K562 (cell line): ENCODE measurements around the gene CMIP. TPM values are rescaled to one million over a fixed set of nuclear protein-coding genes. Genes with fewer than 3 reads are reported as not detected.
A peak's percentile ranks its signal among the peaks of the same experiment; 100 is the strongest.

Source experiments
- ATAC-seq: fragments of 200-7000 bp; cut with Tn5 transposase; 3 replicates; pipeline ENCODE4 v1.9.1; 2020; ENCODE audit warnings: moderate library complexity
- BruUV-seq: library from RNA; stranded (reverse); fragments of 400-500 nt; replicated peaks from 2 replicates; lab custom pipeline; 2021; lab: Mats Ljungman, UMichigan
- CTCF ChIA-PET: fragments of 300-600 bp; formaldehyde crosslinking; extraction: SDS; loops from one replicate; lab custom pipeline; 2021; ENCODE audit warnings: low intra/inter-chr PET ratio; lab: Yijun Ruan, JAX
- POLR2A ChIA-PET: fragments of 300-600, 350-650 bp; sonication (Branson Sonifier 250); formaldehyde crosslinking; extraction: SDS; loops from one replicate; lab custom pipeline; 2021; ENCODE audit warnings: antibody characterized with exemption, inconsistent platforms; lab: Yijun Ruan, JAX
- DNase-seq, 4 experiments: peaks; one replicate each; pipeline versions ENCODE4 v3.0.0 to v3.0.0-alpha.2; 2011 to 2018; ENCODE audit warnings: low spot score in 3 of 4, mixed read lengths in 3 of 4; ENCODE audit errors: extremely low read depth in 1 of 4
- FAIRE-seq: peaks from 2 replicates; lab custom pipeline; 2011; peaks lifted over from hg19 to GRCh38; lab: Jason Lieb, UNC
- H2AFZ ChIP-seq: 2 replicates; pipeline ENCODE4 v1.6.0; 2011; ENCODE audit warnings: low read depth, low read length, control low read depth, inconsistent platforms
- H3K27ac ChIP-seq: fragments of 200-600 bp; 3 replicates; pipeline ENCODE4 v1.8.0; 2011; ENCODE audit warnings: low read depth, mild to moderate bottlenecking, control low read depth, inconsistent platforms, low read length, moderate library complexity, mixed read lengths; ENCODE audit errors: extremely low read depth
- H3K27me3 ChIP-seq, 2 experiments: fragments of 300-600 bp in 1 of 2; 2 replicates in 1 of 2; 3 replicates in 1 of 2; pipeline versions ENCODE4 v1.6.0 to v1.8.0; 2011; ENCODE audit warnings: inconsistent platforms in 2 of 2, low read length in 2 of 2, mild to moderate bottlenecking in 1 of 2, mixed read lengths in 1 of 2, moderate library complexity in 1 of 2; ENCODE audit not compliant: control insufficient read depth in 2 of 2, insufficient read depth in 2 of 2
- H3K36me3 ChIP-seq: fragments of 300-600 bp; 3 replicates; pipeline ENCODE4 v1.8.0; 2011; ENCODE audit warnings: mild to moderate bottlenecking, low read length, inconsistent platforms; ENCODE audit not compliant: control insufficient read depth, insufficient read depth
- H3K4me1 ChIP-seq, 2 experiments: fragments of 200-600 bp in 1 of 2; replicated peaks in 1 of 2; 2 replicates in 1 of 2; 3 replicates in 1 of 2; pipeline versions ENCODE4 v1.5.1 to v1.8.0; 2011; ENCODE audit warnings: inconsistent platforms in 2 of 2, low read length in 2 of 2, mild to moderate bottlenecking in 1 of 2, mixed read lengths in 1 of 2, moderate library complexity in 1 of 2; ENCODE audit not compliant: control insufficient read depth in 2 of 2, insufficient read depth in 2 of 2
- H3K4me2 ChIP-seq: 2 replicates; pipeline ENCODE4 v1.6.1; 2011; ENCODE audit warnings: low read length, control low read depth, inconsistent platforms, mixed read lengths; ENCODE audit not compliant: insufficient read depth
- H3K4me3 ChIP-seq: fragments of 200-600 bp; sonication (generic), shearing (Covaris generic); 2 replicates; pipeline ENCODE4 v1.5.1; 2016; ENCODE audit warnings: control low read depth, inconsistent platforms
- H3K79me2 ChIP-seq: fragments of 200-600 bp; 3 replicates; pipeline ENCODE4 v1.8.0; 2011; ENCODE audit warnings: low read length, inconsistent platforms; ENCODE audit not compliant: control insufficient read depth, insufficient read depth
- H3K9ac ChIP-seq, 2 experiments: 2 replicates each; pipeline versions ENCODE4 v1.6.0 to v1.6.1; 2011; ENCODE audit warnings: low read depth in 2 of 2, low read length in 2 of 2, control low read depth in 1 of 2, inconsistent platforms in 1 of 2, mild to moderate bottlenecking in 1 of 2, mixed read lengths in 1 of 2; ENCODE audit not compliant: insufficient read depth in 1 of 2
- H3K9me1 ChIP-seq: one replicate; pipeline ENCODE4 v1.6.0; 2011; ENCODE audit warnings: inconsistent platforms, mild to moderate bottlenecking, low read length, moderate library complexity; ENCODE audit not compliant: control insufficient read depth, insufficient read depth
- H3K9me3 ChIP-seq: replicated peaks from 2 replicates; pipeline ENCODE4 v1.5.1; 2011; ENCODE audit warnings: low read depth, low read length, inconsistent platforms; ENCODE audit not compliant: control insufficient read depth, insufficient read depth
- H4K20me1 ChIP-seq: replicated peaks from 2 replicates; pipeline ENCODE4 v1.6.1; 2011; ENCODE audit warnings: low read length, inconsistent platforms, mixed read lengths; ENCODE audit not compliant: control insufficient read depth, insufficient read depth
- ELF4 ChIP-seq: fragments of 450-650 bp; formaldehyde crosslinking; IDR thresholded peaks from 2 replicates; pipeline ENCODE4 v1.4.0; 2022; ENCODE audit warnings: missing genetic modification characterization
- MAZ ChIP-seq, 2 experiments: fragments of 450-650 bp in 1 of 2; sonication (generic) in 1 of 2; formaldehyde crosslinking; IDR thresholded peaks in 1 of 2; conservative IDR thresholded peaks in 1 of 2; 2 replicates each; pipeline versions ENCODE4 v1.4.0 to v1.5.0; 2020; ENCODE audit warnings: mild to moderate bottlenecking in 1 of 2, missing genetic modification reagents in 1 of 2
- SPI1 ChIP-seq: IDR thresholded peaks from 2 replicates; pipeline ENCODE4 v1.6.1; 2011; ENCODE audit warnings: low read depth, low read length, control low read depth, borderline replicate concordance
- WGBS: fragments of 100-300 bp; shearing (Covaris generic); methylation state at CpG from one replicate; pipeline ENCODE4 v1.1.6; 2016; ENCODE audit warnings: low coverage, mixed read lengths; ENCODE audit not compliant: insufficient coverage; ENCODE audit errors: missing lambda C conversion rate; 5-methylcytosine and 5-hydroxymethylcytosine counted together
- in situ Hi-C: fragments of 300-500 bp; cut with MboI; formaldehyde crosslinking; loops from 4 replicates; pipeline ENCODE4 v1.15.0; 2018; ENCODE audit warnings: inconsistent platforms, mixed read lengths
- intact Hi-C: fragments of 100-400 bp; cut with micrococcal nuclease; formaldehyde crosslinking; loops from 2 replicates; pipeline ENCODE4 v1.14.2; 2022
- polyA plus RNA-seq, 8 experiments: library from polyadenylated mRNA; depleted of rRNA in 4 of 8; stranded (reverse) in 5 of 8; unstranded in 3 of 8; fragments of >200 nt; fragmentation: Nextera tagmentation in 2 of 8; fragmentation: Illumina TruSeq in 1 of 8; extraction: Ambion mirVana in 2 of 8; extraction: Trizol in 1 of 8; gene quantifications; 2 replicates each; pipeline versions ENCODE4 v1.2.1 to v1.2.3, GENCODE V29; 2011 to 2014; ENCODE audit warnings: inconsistent platforms in 1 of 8, missing spikeins in 1 of 8
- total RNA-seq, 7 experiments: library from RNA; depleted of rRNA in 6 of 7; stranded (reverse); fragments of >200 nt in 6 of 7; fragmentation: Illumina TruSeq in 2 of 7; extraction: Trizol in 2 of 7; gene quantifications; 2 replicates each; pipeline versions ENCODE4 v1.2.1 to v1.2.3, GENCODE V29; 2011 to 2021; ENCODE audit warnings: low replicate concordance in 1 of 7
- TF ChIP-seq, protein P1 (sequence below): fragments of 450-650 bp; formaldehyde crosslinking; conservative IDR thresholded peaks from 2 replicates; pipeline ENCODE4 v1.4.0; 2022; ENCODE audit warnings: mild to moderate bottlenecking, missing genetic modification characterization
- TF ChIP-seq, protein P2 (sequence below): fragments of 450-650 bp; IDR thresholded peaks from 2 replicates; pipeline ENCODE4 v1.6.1; 2016
- TF ChIP-seq, protein P3 (sequence below): fragments of 450-650 bp; formaldehyde crosslinking; IDR thresholded peaks from 2 replicates; pipeline ENCODE4 v1.4.0; 2022; ENCODE audit warnings: missing genetic modification characterization

Gene CMIP
- total and polyA plus RNA-seq, 9 of the 15 experiments (the other 6 are each of a cell fraction or from before 2014, with no cell fraction given), result 0.94 to 82.5 (median 10.3) TPM

DNA sequence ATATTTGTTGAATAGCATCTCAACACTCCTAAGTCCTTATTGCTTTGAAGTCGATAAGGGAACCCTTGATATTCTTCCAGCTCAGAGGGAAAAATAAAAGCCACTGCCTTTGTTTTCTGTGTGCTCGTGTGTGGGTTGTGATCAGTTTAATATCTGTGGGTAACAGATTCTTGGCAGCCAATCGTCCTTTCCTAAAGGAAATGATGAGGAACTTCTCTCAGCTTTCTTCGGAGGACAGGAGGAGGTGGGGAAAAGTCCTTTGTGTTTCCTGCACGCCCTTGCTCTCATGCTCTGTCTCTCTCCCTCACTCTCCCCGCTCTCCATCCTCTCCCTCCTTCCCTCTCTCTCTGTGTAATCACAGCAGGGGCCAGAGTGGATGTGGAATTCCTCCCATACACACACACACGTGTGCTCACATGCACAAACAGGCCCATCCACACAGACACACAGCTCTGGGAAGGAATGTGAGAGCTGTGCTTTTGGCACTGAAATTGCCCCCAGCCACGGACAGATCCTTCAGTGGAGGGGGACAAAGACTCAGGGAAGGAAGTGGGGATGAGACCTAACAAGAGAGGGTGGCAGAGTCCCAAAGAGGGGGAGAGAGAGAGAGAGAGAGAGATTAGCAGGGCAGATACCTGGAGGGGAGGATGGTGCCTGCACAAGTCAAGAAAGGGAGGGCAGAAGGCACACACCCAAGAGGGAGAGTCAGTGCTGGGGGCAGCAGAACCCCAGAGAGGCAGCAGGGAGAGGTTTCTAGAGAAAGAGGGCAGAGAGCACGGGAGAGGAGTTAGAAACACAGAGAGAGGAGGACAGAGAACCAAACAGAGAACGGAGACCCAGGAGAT lies 250.9 kb downstream of the CMIP start:
- Histone ChIP-seq H2AFZ (no peak overlapping the region), H3K79me2 (no peaks in the 10 kb centered on the region), H3K4me1 (peaks cover 2 to 18% of the 10 kb centered on the region in 2 experiments; a peak in 4 of 5 replicates), H3K36me3 (peaks cover 71% of the 10 kb centered on the region), H3K9ac (peak overlapping the region in 1 of 2 experiments; percentile 10; a peak in 2 of 4 replicates), H3K27me3 (no peaks in the 10 kb centered on the region), H3K4me3 (no peak overlapping the region), H4K20me1 (no peaks in the 10 kb centered on the region), H3K9me1 (no peaks in the 10 kb centered on the region), H3K9me3 (no peaks in the 10 kb centered on the region), H3K27ac (no peak overlapping the region), H3K4me2 (no peak overlapping the region)
- TF ChIP-seq, protein P1, sequence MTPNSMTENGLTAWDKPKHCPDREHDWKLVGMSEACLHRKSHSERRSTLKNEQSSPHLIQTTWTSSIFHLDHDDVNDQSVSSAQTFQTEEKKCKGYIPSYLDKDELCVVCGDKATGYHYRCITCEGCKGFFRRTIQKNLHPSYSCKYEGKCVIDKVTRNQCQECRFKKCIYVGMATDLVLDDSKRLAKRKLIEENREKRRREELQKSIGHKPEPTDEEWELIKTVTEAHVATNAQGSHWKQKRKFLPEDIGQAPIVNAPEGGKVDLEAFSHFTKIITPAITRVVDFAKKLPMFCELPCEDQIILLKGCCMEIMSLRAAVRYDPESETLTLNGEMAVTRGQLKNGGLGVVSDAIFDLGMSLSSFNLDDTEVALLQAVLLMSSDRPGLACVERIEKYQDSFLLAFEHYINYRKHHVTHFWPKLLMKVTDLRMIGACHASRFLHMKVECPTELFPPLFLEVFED, result 0 out of 2 replicates have a peak, but pooled peaks have one; percentile 10
- TF ChIP-seq, protein P2, sequence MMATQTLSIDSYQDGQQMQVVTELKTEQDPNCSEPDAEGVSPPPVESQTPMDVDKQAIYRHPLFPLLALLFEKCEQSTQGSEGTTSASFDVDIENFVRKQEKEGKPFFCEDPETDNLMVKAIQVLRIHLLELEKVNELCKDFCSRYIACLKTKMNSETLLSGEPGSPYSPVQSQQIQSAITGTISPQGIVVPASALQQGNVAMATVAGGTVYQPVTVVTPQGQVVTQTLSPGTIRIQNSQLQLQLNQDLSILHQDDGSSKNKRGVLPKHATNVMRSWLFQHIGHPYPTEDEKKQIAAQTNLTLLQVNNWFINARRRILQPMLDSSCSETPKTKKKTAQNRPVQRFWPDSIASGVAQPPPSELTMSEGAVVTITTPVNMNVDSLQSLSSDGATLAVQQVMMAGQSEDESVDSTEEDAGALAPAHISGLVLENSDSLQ, result no peak
- TF ChIP-seq MAZ (CRISPR knock-in tag; conservative IDR thresholded peaks at IDR 0.05 in 1 of 2, IDR thresholded peaks at IDR 0.05 in 1 of 2), result 0 out of 4 replicates have a peak, but pooled peaks of 1 of the 2 experiments have one; percentile 12
- 0 out of 2 replicates have a peak, but pooled peaks have one; percentile 13 for TF ChIP-seq SPI1
- TF ChIP-seq, protein P3, sequence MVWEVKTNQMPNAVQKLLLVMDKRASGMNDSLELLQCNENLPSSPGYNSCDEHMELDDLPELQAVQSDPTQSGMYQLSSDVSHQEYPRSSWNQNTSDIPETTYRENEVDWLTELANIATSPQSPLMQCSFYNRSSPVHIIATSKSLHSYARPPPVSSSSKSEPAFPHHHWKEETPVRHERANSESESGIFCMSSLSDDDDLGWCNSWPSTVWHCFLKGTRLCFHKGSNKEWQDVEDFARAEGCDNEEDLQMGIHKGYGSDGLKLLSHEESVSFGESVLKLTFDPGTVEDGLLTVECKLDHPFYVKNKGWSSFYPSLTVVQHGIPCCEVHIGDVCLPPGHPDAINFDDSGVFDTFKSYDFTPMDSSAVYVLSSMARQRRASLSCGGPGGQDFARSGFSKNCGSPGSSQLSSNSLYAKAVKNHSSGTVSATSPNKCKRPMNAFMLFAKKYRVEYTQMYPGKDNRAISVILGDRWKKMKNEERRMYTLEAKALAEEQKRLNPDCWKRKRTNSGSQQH, result 0 out of 2 replicates have a peak, but pooled peaks have one; percentile 53
- 0 out of 2 replicates have a peak, but pooled peaks have one; percentile 33 for TF ChIP-seq ELF4 (CRISPR knock-in tag)
- DNase-seq (no peak), FAIRE-seq (no peak), ATAC-seq (no peak)
- in situ Hi-C loops (loop anchor here (5.0 kb wide), 1 partner anchor 73 kb away; no protein-coding TSS in a partner anchor), intact Hi-C loops (loop anchor here (10.0 kb wide), 1 partner anchor 201 kb away; no protein-coding TSS in a partner anchor)
- CTCF ChIA-PET, result interaction anchor here (0.6 to 3.6 kb wide), 3 partner anchors 72 to 292 kb away, joined by 3 to 42 read pairs (median 3); no protein-coding TSS in a partner anchor
- BruUV-seq, result no TSS peak
- WGBS, result 52% methylated on average over 10 of the region's 10 CpGs
- POLR2A ChIA-PET, result interaction anchor here (0.6 to 1.1 kb wide), 5 partner anchors 21 to 479 kb away, joined by 3 to 4 read pairs (median 3); no protein-coding TSS in a partner anchor
